GM21825 (cell line): ENCODE data around the gene GRAMD2A.

Experiments used
- ATAC-seq: cut with Tn5 transposase; IDR thresholded peaks from one replicate; pipeline ENCODE4 v1.9.1; 2021; ENCODE audit warnings: mild to moderate bottlenecking, moderate library complexity; ENCODE audit not compliant: unreplicated experiment

Gene GRAMD2A

GRCh38 chr15:72139667-72140066, 57.9 kb downstream of the GRAMD2A start:
- ATAC-seq = no peak

- no peak for ATAC-seq
Measured at GRCh38 chr15:72136170-72137051, 61.2 kb downstream of the GRAMD2A start.

- ATAC-seq = no peak
Measured at GRCh38 chr15:72135719-72136118, 61.9 kb downstream of the GRAMD2A start.

- ATAC-seq = no peak
Measured at GRCh38 chr15:72133211-72133610, 64.4 kb downstream of the GRAMD2A start.

- ATAC-seq = no peak
Measured at GRCh38 chr15:72131922-72132321, 65.7 kb downstream of the GRAMD2A start.

- no peak for ATAC-seq
Measured at GRCh38 chr15:72130272-72130671, 67.3 kb downstream of the GRAMD2A start.

- no peak for ATAC-seq
Measured at GRCh38 chr15:72128359-72128758, 69.2 kb downstream of the GRAMD2A start.

- ATAC-seq = no peak
Measured at GRCh38 chr15:72127724-72128322, 69.8 kb downstream of the GRAMD2A start.

GRCh38 chr15:72124218-72124617, 73.4 kb downstream of the GRAMD2A start:
- ATAC-seq = no peak

- ATAC-seq = peak; percentile 60
Measured at GRCh38 chr15:72118017-72118978, 79.3 kb downstream of the GRAMD2A start, which contains the start of the genes MYO9A and SENP8. TSS of gene MYO9A (minus strand) at chr15:72118150. CDS start at chr15:72046563, 71,587 bp downstream. TSS of gene SENP8 (plus strand) at chr15:72118403. CDS start at chr15:72139624, 21,221 bp downstream.

GRCh38 chr15:72117486-72118016, 80.0 kb downstream of the GRAMD2A start:
- ATAC-seq = peak; percentile 62

GRCh38 chr15:72116731-72117485, 80.7 kb downstream of the GRAMD2A start:
- ATAC-seq = peak; percentile 7

- no peak for ATAC-seq
Measured at GRCh38 chr15:72113347-72114031, 84.1 kb downstream of the GRAMD2A start.

GRCh38 chr15:72112805-72113204, 84.8 kb downstream of the GRAMD2A start:
- ATAC-seq = no peak

- no peak for ATAC-seq
Measured at GRCh38 chr15:72112116-72112515, 85.5 kb downstream of the GRAMD2A start.

- ATAC-seq = no peak
Measured at GRCh38 chr15:72110355-72110754, 87.2 kb downstream of the GRAMD2A start.
